ENCODE measurements around the gene PRAMEF2.

DNA sequence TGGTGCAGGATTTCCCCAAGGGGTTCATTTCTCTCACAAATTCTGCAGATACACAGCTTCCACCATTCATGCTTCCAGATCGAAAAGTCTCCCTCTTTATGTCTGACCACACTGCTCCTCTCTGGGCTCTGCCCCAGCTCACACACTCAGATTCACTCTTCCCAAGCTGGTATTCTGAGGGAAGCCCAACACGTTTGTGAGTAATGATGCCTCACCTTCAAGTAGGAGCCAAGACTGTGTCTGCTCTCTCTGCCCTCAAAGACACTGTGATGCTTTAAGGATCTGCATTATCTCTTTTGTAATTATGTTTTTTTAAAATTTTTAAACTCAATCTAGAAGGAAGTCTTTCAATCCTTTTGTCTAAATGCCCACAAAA lies 45.5 kb upstream of the PRAMEF2 start:
- TF ChIP-seq POLR2A (IDR thresholded peaks at IDR 0.05), result no peak
- TF ChIP-seq, protein P1, sequence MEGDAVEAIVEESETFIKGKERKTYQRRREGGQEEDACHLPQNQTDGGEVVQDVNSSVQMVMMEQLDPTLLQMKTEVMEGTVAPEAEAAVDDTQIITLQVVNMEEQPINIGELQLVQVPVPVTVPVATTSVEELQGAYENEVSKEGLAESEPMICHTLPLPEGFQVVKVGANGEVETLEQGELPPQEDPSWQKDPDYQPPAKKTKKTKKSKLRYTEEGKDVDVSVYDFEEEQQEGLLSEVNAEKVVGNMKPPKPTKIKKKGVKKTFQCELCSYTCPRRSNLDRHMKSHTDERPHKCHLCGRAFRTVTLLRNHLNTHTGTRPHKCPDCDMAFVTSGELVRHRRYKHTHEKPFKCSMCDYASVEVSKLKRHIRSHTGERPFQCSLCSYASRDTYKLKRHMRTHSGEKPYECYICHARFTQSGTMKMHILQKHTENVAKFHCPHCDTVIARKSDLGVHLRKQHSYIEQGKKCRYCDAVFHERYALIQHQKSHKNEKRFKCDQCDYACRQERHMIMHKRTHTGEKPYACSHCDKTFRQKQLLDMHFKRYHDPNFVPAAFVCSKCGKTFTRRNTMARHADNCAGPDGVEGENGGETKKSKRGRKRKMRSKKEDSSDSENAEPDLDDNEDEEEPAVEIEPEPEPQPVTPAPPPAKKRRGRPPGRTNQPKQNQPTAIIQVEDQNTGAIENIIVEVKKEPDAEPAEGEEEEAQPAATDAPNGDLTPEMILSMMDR (IDR thresholded peaks at IDR 0.05), result no peak

All from Peyer's patch (tissue), 4 donors.